ENCODE results near the gene ALDH1A2. TPM values are rescaled to one million over a fixed set of nuclear protein-coding genes. Genes with fewer than 3 reads are reported as not detected.

Gene ALDH1A2
- total RNA-seq, 1 donor from 2014 or later: 11.0 TPM

Other genes with a start within 250 kb of the ALDH1A2 start
- gene AQP9, start 72.7 kb upstream of the ALDH1A2 start, total RNA-seq: 2.1 TPM

All from skeletal muscle tissue (tissue), 1 donor.